Smooth muscle cell (in vitro differentiated cells): Measurements from ENCODE around the gene CCDC136. TPM values are rescaled to one million over a fixed set of nuclear protein-coding genes. Genes with fewer than 3 reads are reported as not detected.
A peak's percentile ranks its signal among the peaks of the same experiment; 100 is the strongest.

Experiments used
- DNase-seq: peaks from one replicate; lab custom pipeline; 2025; ENCODE audit not compliant: unreplicated experiment; lab: John Stamatoyannopoulos, UW
- H2AFZ ChIP-seq: fragments of 200-600 bp; sonication (generic); 2 replicates; pipeline ENCODE4 v1.6.0; 2016; ENCODE audit warnings: antibody characterized with exemption, low read depth, mild to moderate bottlenecking
- H3F3A ChIP-seq: fragments of 200-600 bp; sonication (generic); 2 replicates; pipeline ENCODE4 v1.6.0; 2017; ENCODE audit warnings: antibody characterized with exemption, low read depth
- H3K27ac ChIP-seq: fragments of 200-600 bp; sonication (generic); 2 replicates; pipeline ENCODE4 v1.5.1; 2016; ENCODE audit warnings: low read depth, mild to moderate bottlenecking
- H3K27me3 ChIP-seq: fragments of 200-600 bp; sonication (generic); 2 replicates; pipeline ENCODE4 v1.6.1; 2016; ENCODE audit warnings: low read depth, mild to moderate bottlenecking
- H3K36me3 ChIP-seq: fragments of 200-600 bp; sonication (generic); 2 replicates; pipeline ENCODE4 v1.5.1; 2016; ENCODE audit warnings: low read depth
- H3K4me1 ChIP-seq: fragments of 200-600 bp; sonication (generic); 2 replicates; pipeline ENCODE4 v1.5.1; 2016; ENCODE audit warnings: low read depth
- H3K4me2 ChIP-seq: fragments of 200-600 bp; sonication (generic); 2 replicates; pipeline ENCODE4 v1.6.0; 2016; ENCODE audit warnings: mild to moderate bottlenecking
- H3K4me3 ChIP-seq: fragments of 200-600 bp; sonication (generic); 2 replicates; pipeline ENCODE4 v1.5.1; 2016; ENCODE audit warnings: mild to moderate bottlenecking
- H3K79me2 ChIP-seq: fragments of 200-600 bp; sonication (generic); 2 replicates; pipeline ENCODE4 v1.6.0; 2016; ENCODE audit warnings: low read depth, mild to moderate bottlenecking
- H3K9ac ChIP-seq: fragments of 200-600 bp; sonication (generic); 2 replicates; pipeline ENCODE4 v1.6.0; 2016; ENCODE audit warnings: low read depth
- H3K9me3 ChIP-seq: fragments of 200-600 bp; sonication (generic); replicated peaks from 2 replicates; pipeline ENCODE4 v1.5.1; 2016; ENCODE audit warnings: low read depth
- H4K20me1 ChIP-seq: fragments of 200-600 bp; sonication (generic); 2 replicates; pipeline ENCODE4 v1.6.0; 2016; ENCODE audit warnings: low read depth
- WGBS: methylation state at CpG from one replicate; pipeline ENCODE4 v1.1.7; 2016; ENCODE audit warnings: low lambda C conversion rate; 5-methylcytosine and 5-hydroxymethylcytosine counted together
- polyA plus RNA-seq: library from polyadenylated mRNA; unstranded; fragments of >200 nt; fragmentation: Nextera tagmentation; extraction: Ambion mirVana; gene quantifications from 2 replicates; pipeline ENCODE4 v1.2.1, GENCODE V29; 2016
- total RNA-seq: library from RNA; depleted of rRNA; stranded (reverse); fragments of >200 nt; gene quantifications from 2 replicates; pipeline ENCODE4 v1.2.3, GENCODE V29; 2014
- TF ChIP-seq, protein P1 (sequence below): fragments of 200-600 bp; sonication (generic); IDR thresholded peaks from 2 replicates; pipeline ENCODE4 v1.5.1; 2017; ENCODE audit warnings: borderline replicate concordance, mild to moderate bottlenecking, antibody characterized with exemption; ENCODE audit not compliant: insufficient read depth, poor library complexity, severe bottlenecking

CCDC136 gene
- total and polyA plus RNA-seq, 2 experiments from 2014 or later: 2.7 to 3.1 TPM

DNA sequence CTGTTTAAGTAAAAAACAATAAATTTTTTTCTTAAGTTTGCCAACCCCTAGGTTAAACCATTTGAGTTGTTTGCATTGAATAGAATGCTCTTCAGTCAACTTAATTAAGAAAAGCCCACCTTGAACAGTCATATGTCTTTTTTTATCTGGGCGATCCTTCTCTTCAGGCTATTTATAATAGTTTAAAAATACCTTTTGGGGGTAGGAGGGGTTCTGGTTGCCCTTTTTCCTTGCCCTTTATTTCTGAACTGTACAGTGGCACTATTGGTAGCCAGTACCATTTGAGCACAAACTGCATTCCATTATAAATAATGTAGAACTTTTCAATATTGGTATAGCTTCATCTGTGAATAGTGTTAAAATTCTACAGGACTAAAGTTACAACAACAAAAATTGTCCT lies 39.5 kb upstream of the CCDC136 start:
- no peak for DNase-seq
- Histone ChIP-seq H3K79me2 (peaks cover 84% of the 10 kb centered on the region), H4K20me1 (peaks cover 100% of the 10 kb centered on the region), H3K27me3 (no peaks in the 10 kb centered on the region), H3K9me3 (no peaks in the 10 kb centered on the region), H2AFZ (no peak overlapping the region), H3K9ac (no peak overlapping the region), H3K36me3 (peaks cover 36% of the 10 kb centered on the region), H3K4me2 (peak overlapping the region; percentile 5), H3K27ac (peak overlapping the region; percentile 43), H3F3A (peaks cover 56% of the 10 kb centered on the region), H3K4me3 (no peak overlapping the region), H3K4me1 (no peaks in the 10 kb centered on the region)
- TF ChIP-seq, protein P1, sequence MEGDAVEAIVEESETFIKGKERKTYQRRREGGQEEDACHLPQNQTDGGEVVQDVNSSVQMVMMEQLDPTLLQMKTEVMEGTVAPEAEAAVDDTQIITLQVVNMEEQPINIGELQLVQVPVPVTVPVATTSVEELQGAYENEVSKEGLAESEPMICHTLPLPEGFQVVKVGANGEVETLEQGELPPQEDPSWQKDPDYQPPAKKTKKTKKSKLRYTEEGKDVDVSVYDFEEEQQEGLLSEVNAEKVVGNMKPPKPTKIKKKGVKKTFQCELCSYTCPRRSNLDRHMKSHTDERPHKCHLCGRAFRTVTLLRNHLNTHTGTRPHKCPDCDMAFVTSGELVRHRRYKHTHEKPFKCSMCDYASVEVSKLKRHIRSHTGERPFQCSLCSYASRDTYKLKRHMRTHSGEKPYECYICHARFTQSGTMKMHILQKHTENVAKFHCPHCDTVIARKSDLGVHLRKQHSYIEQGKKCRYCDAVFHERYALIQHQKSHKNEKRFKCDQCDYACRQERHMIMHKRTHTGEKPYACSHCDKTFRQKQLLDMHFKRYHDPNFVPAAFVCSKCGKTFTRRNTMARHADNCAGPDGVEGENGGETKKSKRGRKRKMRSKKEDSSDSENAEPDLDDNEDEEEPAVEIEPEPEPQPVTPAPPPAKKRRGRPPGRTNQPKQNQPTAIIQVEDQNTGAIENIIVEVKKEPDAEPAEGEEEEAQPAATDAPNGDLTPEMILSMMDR: no peak
- 100% methylated on average over 1 of the region's 1 CpG for WGBS

DNA sequence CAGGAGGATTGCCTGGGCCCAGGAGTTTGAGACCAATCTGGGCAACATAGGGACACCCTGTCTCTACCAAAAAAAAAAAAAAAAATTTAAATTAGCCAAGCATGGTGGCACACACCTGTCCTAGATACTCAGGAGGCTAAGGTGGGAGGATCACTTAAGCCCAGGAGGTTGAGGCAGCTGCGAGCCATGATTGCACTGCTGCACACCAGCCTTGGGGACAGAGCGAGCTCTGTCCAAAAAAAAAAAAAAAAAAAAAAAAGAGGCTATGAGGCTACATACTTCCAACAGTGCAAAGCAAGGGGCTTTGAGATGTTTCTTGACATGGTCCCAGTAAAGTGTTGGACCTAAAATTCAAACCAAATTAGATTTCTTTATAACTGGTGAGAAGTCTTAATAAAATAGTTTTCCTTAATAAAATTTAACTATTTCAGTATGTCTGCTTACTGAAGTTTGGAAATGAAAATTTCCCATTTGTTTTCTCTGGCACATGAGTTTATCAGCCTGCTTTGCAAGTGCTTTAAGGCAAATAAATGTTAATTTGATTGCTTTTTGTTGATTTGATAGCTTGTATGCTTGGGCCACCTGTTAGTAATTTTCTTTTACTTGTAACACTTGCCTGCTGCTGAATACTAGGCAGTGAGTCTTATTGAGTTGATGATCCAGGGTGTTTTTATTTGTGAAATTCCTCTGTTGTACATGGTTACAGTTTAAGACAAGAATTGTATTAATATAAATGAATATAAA lies 36.5 kb upstream of the CCDC136 start:
- Histone ChIP-seq H3K9ac (no peak overlapping the region), H3K27ac (peak overlapping the region; percentile 95), H3K36me3 (peaks cover 28% of the 10 kb centered on the region), H3K27me3 (no peaks in the 10 kb centered on the region), H3K4me3 (no peak overlapping the region), H3K9me3 (no peaks in the 10 kb centered on the region), H3K79me2 (peaks cover 78% of the 10 kb centered on the region), H3K4me1 (no peaks in the 10 kb centered on the region), H4K20me1 (peaks cover 100% of the 10 kb centered on the region), H2AFZ (no peak overlapping the region), H3K4me2 (peak overlapping the region; percentile 47), H3F3A (peaks cover 44% of the 10 kb centered on the region)
- TF ChIP-seq, protein P1: no peak
- no peak for DNase-seq
- WGBS: 93% methylated on average over 2 of the region's 2 CpGs

DNA sequence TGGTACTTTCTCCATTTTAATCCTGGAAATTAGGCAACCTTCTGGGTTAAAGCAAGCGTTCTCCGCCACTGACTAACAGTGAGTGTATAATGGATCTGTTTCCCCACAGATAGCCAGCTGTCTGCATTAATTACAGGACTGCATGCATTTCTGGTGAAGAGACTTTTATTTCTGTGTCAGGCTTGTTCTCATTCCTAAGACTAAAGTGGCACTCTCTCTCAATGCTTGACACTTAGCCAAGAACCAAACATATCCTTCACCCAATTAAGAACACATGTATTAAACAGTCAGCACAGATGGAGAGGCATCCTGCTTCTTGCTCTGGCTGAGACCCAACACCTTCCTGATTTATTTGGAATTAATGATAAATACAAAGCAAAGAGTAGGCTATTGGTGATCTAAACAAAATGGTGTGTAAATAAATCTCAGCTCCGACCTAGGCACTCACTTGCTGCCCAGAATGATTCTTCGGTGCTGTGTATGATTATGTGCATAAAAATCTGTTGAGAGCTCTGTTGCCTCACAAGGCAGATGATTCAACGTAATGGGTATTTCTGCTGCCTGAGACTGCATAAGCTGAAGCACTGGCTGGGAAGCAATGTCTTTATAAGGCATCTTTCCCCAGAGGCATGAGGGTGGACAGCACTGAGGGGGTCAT lies 35.8 kb upstream of the CCDC136 start:
- H3K4me3 ChIP-seq: no peak overlapping the region
- no peak for DNase-seq
- 45% methylated on average over 5 of the region's 5 CpGs for WGBS
- no peaks in the 10 kb centered on the region for H3K9me3 ChIP-seq
- H3F3A ChIP-seq: peaks cover 43% of the 10 kb centered on the region
- no peaks in the 10 kb centered on the region for H3K4me1 ChIP-seq
- H2AFZ ChIP-seq: no peak overlapping the region
- TF ChIP-seq, protein P1: no peak
- H3K9ac ChIP-seq: peak overlapping the region; percentile 70
- H3K4me2 ChIP-seq: peak overlapping the region; percentile 47
- peak overlapping the region; percentile 95 for H3K27ac ChIP-seq
- H4K20me1 ChIP-seq: peaks cover 100% of the 10 kb centered on the region
- peaks cover 23% of the 10 kb centered on the region for H3K36me3 ChIP-seq
- peaks cover 71% of the 10 kb centered on the region for H3K79me2 ChIP-seq
- H3K27me3 ChIP-seq: no peaks in the 10 kb centered on the region
